Stimulated activated CD8-positive, alpha-beta memory T cell treated with anti-CD3 and anti-CD28 coated beads, Interleukin-15, amount 100 ng/mL, for 24 hours (primary cell): ENCODE measurements around the gene CDC34.

Experiments
- DNase-seq: peaks from one replicate; pipeline ENCODE4 v3.0.0-alpha.2; 2020; ENCODE audit warnings: low read depth

The CDC34 gene

DNA sequence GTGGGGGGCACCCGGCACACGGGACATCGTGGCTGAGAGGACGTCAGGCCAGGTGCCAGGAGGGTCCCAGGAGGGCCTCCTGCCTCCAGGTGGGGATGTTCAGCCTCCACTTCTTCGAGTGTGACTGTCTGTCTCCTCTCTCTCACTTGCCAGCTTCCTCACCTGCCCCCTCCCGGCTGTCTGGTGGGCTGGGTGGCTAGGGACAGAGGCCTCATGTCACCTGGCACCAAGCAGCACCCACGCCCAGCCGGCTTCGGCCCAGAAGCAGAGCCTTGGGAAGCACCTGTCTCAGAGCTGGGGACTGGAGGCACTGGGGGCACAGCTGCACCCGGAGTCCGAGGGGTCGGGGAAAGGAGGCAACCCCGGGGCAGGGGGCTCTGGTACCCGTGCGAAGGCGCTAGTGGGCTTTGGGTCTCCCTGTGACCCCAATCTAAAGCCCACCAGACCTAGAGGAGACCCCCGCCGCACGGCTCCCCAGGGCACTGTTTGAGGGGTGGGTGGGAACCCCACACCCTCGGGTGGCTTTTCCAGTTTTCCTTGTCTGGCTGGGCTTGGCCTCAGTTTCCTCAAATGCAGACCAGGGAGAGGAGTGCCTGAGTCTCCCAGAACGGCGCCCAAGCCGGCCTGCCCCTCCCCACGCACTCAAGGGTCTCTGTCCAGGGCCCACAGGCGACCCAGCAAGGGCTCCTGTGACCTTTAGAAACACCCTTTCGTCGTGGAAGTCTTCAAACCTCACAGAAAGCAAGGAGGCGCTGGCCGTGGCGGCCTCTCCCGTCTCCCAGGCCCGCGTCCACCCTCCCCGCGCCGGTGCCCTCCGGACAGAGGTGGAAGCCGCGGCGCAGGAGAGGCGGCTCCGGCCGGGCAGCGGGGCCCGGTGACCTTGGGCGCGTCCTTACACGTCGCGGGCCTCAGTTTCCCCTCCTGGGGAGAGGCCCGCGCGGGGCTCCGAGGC lies 57.5 kb downstream of the CDC34 start:
- DNase-seq, result no peak

DNA sequence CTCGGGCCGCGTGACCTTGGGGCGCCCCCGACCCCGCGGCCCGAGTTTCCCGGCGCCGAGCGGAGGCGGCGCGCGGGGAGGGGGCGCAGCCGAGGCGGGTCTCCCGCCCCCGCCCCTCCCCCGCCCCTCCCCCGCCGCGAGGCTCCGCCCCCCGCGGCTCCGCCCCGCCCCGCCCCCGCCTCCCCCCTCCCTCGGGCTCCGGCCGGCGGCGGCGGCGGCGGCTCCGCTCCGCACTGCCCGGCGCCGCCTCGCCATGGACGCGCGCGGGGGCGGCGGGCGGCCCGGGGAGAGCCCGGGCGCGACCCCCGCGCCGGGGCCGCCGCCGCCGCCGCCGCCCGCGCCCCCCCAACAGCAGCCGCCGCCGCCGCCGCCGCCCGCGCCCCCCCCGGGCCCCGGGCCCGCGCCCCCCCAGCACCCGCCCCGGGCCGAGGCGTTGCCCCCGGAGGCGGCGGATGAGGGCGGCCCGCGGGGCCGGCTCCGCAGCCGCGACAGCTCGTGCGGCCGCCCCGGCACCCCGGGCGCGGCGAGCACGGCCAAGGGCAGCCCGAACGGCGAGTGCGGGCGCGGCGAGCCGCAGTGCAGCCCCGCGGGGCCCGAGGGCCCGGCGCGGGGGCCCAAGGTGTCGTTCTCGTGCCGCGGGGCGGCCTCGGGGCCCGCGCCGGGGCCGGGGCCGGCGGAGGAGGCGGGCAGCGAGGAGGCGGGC lies 58.3 kb downstream of the CDC34 start, which contains the start of gene HCN2:
Gene HCN2 (plus strand): TSS at position 189 of the 703 bp plus-strand sequence. CDS start 65 bp downstream, at position 254.
- no peak for DNase-seq

DNA sequence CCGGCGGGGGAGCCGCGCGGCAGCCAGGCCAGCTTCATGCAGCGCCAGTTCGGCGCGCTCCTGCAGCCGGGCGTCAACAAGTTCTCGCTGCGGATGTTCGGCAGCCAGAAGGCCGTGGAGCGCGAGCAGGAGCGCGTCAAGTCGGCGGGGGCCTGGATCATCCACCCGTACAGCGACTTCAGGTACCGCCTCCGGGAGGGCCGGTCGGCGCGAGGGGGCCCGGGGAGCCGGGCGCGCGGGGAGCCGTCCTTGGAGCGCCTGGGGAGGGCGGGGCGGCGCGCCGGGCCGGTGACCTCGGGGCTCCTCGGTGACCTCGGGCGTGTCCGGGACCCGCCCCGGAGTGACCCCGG lies 58.8 kb downstream of the CDC34 start:
- DNase-seq, result no peak

DNA sequence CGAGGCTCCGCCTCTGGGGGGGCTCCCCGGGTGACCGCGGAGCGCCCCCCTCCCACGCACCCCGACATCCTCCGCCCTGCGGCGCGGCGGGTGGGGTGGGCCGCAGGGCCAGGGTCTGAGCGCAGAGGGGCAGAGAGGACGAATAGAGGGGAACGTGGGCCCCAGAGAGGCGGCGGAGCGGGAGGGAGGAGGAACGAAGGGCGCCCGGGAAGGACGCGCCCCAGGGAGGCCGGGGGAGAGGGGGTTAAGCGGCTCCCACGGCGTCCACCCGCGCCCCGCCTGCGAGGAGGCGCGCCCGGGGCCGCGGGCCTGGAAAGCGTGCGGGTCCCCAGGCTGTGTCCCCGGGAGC lies 59.2 kb downstream of the CDC34 start:
- no peak for DNase-seq

DNA sequence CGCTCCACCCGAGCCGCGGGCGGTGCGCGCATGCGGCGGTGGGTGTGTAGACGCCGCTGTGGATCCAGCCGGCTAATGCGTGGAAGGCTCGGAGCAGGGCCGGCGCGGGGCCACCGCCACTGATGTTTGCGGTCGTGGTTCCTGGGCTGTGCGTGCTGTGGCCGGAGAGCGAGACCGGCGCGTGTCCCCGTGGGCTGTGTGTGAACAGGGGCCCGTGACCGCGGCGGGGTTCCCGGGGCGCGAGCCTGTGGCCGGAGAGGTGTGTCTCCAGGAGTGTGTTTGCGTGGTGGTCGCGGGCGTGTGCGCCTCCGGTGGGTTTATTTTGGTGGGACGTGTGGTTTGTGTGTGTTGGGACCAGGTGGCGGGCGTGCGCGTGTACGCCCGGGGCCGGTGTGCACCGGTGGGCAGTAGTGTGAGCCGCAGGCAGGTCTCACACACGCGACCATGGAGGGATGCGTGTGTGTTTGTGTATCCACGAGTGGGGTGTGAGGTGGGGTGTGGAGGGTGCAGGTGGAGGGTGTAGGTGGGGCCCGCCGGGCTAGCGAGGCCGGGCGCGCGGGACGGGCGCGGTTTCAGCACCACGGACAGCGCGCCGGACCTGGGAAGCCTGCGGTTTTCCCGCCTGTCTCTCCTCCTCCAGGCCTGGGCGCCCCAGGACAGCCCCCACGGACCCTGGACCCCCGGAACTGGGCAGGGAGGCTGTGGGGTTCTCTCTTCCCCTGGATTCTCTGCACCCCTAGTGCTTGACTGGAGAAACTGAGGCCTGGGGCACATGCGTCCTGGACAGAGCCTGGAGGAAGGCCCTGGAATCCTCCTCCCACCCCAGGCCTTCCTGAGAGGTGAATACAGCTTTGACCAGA lies 59.8 kb downstream of the CDC34 start:
- DNase-seq, result no peak
